Hematopoietic multipotent progenitor cell (in vitro differentiated cells): ENCODE measurements around the gene KRTAP1-3. TPM values are rescaled to one million over a fixed set of nuclear protein-coding genes. Genes with fewer than 3 reads are reported as not detected.
"Not testable (repeated sequence)": the region's sequence is repeated elsewhere in the genome, so short reads cannot be mapped to it uniquely, and the experiment has no call there.

Experiments used
- DNase-seq, 3 donors: peaks; one replicate each; pipeline ENCODE4 v3.0.0-alpha.2; 2011 to 2015; ENCODE audit warnings: low read depth in 2 of 3, low spot score in 2 of 3
- total RNA-seq: library from RNA; depleted of rRNA; stranded (reverse); fragments of >200 nt; gene quantifications from one replicate; pipeline ENCODE4 v1.2.3, GENCODE V29; 2012

The KRTAP1-3 gene
- total RNA-seq, 1 donor = not detected

DNA sequence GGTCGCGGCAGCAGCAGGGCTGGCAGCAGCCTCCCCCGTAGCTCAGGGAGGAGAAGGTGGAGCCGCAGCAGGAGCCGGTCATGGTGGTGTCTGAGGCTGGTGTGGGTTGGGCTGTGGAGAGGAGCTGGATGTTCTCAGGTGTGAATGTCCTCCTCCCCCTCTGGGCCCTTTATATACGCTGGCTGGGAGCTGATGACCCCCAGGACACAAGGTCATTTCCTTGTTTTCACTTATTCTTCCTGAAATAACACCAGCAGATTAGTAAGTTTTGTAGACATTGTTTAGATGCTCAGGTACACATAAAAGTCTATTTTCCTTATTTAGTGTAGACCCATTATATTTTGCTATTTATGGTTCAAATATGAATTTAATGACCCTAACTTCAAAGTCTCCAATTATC is 20.5 kb upstream of the KRTAP1-3 start, which contains the start of gene KRTAP2-2:
TSS of gene KRTAP2-2 (minus strand) at position 101 of the 400 bp plus-strand sequence. CDS start at position 82, 19 bp downstream.
- DNase-seq = not testable (repeated sequence)

DNA sequence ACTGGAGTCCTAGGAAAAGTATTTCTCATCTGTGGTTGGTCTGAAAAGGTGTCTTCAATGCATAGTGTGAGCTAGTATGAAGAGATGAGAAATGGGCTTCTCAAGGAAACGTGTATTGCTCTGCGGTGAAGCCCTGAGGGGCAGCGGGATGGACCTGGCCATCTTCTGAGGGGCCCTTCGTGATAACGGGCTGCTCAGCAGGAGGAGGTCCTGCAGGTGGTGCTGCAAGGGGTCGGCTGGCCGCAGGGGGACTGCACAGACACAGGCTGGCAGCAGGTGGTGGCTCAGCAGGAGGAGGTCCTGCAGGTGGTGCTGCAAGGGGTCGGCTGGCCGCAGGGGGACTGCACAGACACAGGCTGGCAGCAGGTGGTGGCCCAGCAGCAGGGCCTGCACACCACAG is 19.9 kb upstream of the KRTAP1-3 start:
- not testable (repeated sequence) for DNase-seq

DNA sequence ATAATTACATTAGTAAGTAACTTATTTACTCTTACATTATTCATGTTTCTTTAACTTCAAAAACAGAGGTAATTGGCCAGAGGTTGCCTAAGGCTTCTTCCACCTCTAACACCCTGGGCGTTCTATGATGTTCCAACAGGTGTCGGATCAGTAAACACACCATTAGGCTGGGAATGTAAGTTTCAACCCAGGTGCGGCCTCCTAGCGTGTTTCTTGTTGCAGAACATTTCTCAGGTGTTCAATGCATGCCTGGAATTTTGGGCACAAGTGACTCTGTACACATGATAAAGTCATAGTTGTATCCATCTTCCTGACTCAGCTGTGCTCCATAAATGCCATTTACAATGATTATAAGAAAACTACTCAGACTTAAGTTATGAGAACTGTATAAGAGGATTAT is 19.4 kb upstream of the KRTAP1-3 start:
- no peak for DNase-seq

DNA sequence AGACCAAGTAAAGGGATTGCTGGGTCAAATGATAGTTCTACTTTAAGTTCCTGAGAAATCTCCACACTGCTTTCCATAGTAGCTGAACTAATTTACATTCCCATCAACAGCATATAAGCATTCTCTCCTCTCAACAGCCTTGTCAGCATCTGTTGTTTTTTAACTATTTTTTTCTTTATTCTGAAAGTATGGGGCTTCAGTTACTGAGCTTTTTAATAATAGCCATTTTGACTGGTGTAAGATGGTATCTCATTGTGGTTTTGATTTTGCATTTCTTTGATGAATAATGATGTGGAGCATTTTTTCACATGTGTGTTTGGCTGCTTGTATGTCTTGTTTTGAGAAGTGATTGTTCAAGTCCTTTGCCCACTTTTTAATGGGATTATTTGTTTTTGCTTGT is 17.9 kb upstream of the KRTAP1-3 start:
- no peak for DNase-seq

DNA sequence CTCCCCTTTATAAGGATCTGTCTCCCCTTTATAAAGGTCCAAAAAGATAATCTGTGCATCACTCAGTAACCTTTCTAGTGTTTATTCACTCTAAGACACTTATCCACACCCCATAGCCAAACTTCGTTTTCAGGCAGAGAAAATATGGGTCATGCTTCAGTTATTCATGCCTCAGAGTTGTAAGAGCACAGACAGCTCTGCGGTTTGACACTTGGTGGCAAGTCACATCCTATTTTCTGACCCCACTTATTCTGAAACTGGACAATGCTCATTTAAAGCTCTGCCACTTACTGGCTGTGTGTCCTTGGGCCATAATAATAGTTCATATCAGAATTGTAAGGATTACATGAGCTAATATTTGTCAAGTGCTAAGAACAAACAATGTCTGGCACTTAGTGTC is 14.4 kb upstream of the KRTAP1-3 start:
- DNase-seq = no peak

DNA sequence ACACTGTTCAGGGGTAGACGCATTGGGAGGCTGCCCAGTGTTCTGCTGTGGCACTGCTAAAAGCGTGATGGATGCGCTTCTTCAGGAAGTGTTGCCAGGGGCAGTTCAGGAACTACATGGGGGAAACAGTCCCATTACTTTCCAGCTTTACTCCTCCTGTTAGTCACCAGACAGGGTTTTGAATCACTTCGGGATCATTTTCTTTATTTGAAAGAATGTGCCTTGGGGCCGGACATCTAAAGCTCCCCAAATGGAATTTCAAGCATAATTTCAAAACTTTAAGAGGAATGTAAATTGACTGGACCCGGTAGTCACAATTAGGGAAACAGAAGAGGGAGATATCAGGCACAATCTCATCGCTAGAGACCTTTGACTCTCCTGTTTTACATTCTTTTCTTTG is 13.8 kb upstream of the KRTAP1-3 start:
- no peak for DNase-seq

DNA sequence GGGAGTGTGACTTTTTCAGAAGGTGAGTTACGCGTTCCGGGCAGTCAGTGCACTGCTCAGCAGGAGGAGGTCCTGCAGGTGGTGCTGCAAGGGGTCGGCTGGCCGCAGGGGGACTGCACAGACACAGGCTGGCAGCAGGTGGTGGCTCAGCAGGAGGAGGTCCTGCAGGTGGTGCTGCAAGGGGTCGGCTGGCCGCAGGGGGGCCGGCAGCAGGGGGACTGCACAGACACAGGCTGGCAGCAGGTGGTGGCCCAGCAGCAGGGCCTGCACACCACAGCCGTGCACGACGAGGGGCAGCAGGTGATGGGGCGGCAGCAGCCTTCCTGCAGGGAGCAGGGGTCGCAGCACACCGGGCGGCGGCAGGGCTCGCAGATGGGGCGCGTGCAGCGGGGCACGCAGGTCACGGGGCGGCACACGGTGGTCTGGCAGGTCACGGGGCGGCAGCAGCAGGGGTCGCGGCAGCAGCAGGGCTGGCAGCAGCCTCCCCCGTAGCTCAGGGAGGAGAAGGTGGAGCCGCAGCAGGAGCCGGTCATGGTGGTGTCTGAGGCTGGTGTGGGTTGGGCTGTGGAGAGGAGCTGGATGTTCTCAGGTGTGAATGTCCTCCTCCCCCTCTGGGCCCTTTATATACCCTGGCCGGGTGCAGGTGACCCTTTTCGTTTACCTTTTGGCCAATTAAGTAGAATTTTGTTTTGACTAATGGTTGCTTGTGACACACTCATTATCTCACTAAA is 12.2 kb upstream of the KRTAP1-3 start, which contains the start of gene KRTAP2-1:
TSS of gene KRTAP2-1 (minus strand) at position 582 of the 731 bp plus-strand sequence. CDS start at position 533, 49 bp downstream.
- DNase-seq = not testable (repeated sequence)

DNA sequence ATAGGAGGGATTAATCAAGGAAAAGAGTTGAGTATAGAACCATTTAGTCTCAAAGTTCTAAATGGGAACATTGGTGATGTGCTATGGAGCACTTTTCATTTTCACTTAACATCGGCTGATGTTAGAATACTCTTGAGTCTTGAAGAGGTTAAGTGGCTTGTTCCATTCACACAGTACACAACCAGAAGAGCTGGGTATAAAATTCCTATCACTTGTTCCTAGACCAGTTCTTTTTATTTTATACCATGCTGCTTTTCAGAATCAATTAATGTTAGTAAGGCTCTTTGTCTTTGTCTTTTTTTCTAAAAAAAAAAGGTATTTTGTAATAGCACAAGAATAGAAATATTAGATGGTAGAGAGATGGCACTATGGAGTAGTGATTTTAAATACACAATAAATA is 8.3 kb upstream of the KRTAP1-3 start:
- DNase-seq = no peak

DNA sequence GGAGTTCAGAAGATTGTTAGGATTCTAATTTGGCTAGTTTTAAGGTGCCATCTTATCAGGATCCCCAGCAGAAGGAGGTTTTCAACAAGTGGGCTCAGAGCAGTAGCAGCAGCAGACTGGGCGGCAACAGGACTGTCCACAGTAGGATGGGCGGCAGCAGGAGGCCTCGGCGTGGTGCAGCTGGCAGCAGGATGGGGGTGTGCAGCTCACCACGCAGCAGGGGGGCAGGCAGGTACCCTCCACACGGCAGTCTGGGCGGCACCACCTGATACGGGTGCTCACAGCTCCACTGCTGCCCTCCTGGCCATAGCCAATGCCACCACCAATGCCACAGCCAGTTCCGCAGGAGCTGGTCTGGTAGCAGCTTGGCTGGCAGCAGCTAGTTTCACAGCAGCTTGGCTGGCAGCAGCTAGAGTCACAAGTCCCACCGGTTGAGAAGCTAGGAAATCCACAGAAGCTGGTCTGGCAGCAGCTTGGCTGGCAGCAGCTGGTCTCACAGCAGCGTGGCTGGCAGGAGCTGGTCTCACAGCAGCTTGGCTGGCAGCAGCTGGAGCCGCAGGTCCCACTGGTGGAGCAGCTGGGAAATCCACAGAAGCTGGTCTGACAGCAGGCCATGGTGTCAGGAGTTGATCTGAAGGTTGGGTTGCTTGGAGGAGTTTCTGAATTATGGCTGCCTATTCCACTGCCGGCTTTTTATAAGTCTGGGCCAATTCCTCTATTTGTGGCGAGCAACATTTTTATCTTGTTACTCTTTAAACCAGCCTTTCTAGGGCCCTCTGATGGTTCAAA is 6.3 kb upstream of the KRTAP1-3 start, which contains the start of gene KRTAP1-1:
TSS of gene KRTAP1-1 (minus strand) at position 668 of the 789 bp plus-strand sequence. CDS start at position 615, 53 bp downstream.
- DNase-seq = not testable (repeated sequence)

DNA sequence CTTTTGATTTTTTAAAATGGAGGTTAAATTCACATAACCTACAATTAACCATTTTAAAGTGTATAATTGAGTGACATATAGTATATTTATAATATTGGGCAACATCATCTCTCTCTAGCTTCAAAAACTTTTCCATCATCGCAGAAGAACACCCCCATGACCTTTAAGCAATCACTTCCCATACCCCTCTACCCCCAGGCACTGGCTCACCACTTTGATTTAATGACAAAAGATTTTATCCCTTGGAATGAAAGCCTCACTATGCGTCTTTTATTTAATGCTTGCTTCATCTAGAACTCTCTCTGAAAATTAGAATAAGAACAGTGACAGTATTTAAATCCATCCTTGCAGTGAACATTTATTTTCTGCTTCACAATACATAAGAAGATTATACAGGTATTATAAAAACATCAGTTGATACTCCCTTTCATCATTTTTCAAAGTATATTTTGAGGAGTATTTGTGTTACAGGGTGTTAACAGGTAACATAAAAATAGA is 3.2 kb upstream of the KRTAP1-3 start:
- DNase-seq = no peak

DNA sequence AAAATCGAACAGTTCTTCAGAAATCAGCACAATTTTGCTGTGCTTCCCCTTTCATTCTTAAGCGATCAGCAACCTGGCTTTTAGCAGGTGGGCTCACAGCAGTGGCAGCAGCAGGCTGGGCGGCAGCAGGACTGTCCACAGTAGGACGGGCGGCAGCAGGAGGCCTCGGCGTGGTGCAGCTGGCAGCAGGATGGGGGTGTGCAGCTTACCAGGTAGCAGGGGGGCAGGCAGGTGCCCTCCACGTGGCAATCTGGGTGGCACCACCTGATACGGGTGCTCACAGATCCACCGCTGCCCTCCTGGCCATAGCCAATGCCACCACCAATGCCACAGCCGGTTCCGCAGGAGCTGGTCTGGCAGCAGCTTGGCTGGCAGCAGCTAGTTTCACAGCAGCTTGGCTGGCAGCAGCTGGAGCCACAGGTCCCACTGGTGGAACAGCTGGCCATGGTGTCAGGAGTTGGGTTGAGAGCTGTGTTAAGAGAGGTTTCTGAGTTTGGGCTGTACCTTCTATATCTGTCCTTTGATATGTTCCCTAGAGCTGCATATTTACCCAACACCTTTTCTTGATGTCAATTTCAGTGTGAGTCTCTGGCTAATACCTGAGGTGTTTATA is 4.9 kb downstream of the KRTAP1-3 start, which contains the start of gene KRTAP1-4:
TSS of gene KRTAP1-4 (minus strand) at position 563 of the 613 bp plus-strand sequence. CDS start at position 446, 117 bp downstream.
- no peak for DNase-seq

DNA sequence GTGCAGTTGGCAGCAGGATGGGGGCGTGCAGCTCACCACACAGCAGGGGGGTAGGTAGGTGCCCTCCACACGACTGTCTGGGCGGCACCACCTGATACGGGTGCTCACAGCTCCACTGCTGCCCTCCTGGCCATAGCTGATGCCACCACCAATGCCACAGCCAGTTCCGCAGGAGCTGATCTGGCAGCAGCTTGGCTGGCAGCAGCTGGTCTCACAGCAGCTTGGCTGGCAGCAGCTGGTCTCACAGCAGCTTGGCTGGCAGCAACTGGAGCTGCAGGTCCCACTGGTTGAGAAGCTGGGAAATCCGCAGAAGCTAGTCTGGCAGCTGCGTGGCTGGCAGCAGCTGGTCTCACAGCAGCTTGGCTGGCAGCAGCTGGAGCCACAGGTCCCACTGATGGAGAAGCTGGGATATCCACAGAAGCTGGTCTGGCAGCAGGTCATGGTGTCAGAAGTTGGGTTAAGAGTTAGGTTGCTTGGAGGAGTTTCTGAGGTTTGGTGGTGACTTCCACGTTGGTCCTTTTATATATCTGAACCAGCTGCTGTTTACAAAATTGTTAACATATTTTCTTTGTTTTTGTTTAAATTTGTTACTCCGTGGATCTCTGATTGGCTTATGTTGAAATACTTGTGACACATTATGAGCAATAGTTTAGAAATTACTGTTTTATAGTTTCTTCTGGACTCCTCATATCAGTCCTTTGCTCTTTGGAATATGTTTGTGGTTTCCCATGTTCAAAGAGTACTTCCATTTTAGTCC is 7.8 kb downstream of the KRTAP1-3 start, which contains the start of gene KRTAP1-5:
TSS of gene KRTAP1-5 (minus strand) at position 494 of the 757 bp plus-strand sequence. CDS start at position 441, 53 bp downstream.
- no peak for DNase-seq

DNA sequence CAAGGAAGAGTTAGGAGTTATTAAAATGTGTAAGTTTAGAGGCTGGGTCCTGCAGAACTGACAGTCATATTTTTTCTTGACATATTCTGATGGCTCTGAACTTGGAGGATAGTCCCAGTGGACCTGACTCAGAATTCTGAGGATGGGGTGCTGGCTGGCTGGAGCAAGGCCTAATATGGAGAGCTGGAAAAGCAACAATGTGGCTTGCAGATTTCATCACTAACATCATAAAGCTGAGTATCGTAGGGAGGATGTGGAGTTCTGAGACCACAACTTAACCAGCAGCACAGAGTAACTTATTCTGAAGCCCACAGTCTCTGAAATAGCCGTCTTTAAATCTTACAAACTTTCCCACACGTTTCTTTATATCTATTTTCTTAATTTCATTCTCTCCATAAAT is 10.0 kb downstream of the KRTAP1-3 start:
- DNase-seq = no peak

DNA sequence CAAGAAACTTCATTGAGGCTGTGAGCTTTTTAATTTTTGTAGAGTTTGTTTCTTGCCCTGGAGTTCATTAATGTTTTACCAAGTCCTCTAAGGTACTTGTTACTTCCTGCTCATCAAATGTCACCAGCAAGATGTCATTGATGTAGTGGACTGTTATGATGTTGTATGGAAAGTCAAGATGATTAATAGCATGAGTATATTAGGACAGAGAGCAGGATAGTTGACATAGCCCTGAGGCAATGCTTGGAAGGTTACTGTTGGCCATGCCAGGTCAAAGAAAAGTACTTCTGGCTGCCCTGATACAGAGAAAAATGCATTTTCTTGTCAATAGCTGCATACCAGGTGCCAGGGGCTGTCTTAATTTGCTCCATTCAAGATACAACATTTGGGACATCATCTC is 14.3 kb downstream of the KRTAP1-3 start:
- DNase-seq = no peak

DNA sequence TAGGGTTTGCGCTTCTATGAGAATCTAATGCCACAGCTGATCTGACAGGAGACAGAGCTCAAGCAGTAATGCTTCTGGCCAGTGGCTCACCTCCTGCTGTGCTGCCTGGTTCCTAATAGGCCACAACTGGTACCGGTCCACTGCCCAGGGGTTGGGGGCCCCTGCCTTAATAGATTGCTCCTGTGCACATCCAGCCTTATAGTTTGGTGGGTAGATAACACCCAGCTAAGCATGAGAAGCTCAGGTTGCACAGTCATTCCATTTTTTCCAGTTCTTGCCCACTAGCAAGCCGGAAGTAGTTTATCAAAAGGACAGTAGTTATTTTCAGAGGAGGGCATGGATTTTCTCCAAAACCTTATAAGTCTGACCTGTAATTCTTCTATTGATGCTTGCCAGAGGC is 15.3 kb downstream of the KRTAP1-3 start:
- no peak for DNase-seq

DNA sequence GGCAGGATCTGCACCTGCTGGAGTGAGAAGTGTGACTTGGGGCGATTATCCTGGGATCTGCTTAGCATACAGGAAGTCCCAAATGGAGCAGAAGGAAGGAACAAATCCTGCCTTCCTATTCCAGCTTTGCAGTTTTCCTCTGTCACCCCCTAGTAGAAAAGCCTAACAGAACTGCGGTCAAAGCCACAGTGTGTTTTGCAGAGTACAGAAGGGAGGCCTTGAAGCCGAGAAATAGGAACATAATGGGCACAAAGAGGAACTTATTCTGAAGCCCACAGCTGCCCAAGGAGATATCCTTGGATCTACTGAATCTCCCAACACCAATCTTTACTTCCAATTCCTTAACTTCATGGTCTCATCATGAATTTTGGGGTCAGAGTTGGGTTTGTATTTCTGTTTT is 16.1 kb downstream of the KRTAP1-3 start:
- DNase-seq = peak in 2 of 3 donors; percentile 3 to 44

DNA sequence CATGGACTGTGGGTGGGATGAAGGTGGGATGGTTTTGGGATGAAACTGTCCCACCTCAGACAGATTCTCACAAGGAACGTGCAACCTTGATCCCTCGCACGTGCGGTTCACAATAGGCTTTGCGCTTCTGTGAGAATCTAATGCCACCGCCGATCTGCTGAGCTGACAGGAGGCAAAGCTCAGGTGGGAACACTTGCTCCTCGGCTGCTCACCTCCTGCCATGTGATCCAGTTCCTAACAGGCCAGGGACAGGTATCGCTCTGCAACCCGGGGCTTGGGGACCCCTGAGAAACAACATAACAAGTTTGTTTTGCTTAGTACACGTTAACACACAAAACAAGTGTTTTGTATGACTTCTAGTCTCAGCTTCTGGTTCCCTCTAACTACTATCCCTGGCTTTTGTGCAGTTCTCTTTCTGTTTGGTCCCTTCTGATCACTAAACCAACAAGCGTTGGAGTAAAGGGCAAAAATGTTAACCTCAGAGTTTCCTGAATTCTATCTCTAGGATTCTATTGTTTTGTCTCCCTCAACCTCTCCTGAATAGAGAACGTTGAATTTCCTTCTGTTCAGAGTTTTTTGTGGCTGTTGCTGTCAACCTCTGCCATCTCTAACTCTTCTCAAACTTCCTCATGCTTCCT is 18.0 kb downstream of the KRTAP1-3 start:
- DNase-seq = no peak

DNA sequence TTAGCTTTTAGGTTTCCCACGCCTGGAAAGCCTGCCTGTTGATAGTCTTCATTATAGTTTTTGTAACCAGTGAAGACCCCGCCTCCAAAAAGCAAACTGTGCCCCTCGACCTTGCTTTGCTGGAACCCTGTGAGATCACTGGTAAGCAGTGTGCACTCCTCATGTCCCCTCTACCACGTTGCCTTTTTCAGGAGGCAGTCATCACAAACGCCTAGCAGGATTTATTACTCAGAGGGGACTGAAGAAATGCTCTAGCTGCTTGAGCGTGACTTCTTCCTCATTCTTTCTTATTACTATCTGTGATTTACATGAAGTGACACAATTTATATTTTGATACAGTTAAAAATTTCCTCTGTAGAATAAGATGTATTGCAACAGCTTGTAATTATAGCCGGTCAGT is 19.2 kb downstream of the KRTAP1-3 start:
- no peak for DNase-seq

DNA sequence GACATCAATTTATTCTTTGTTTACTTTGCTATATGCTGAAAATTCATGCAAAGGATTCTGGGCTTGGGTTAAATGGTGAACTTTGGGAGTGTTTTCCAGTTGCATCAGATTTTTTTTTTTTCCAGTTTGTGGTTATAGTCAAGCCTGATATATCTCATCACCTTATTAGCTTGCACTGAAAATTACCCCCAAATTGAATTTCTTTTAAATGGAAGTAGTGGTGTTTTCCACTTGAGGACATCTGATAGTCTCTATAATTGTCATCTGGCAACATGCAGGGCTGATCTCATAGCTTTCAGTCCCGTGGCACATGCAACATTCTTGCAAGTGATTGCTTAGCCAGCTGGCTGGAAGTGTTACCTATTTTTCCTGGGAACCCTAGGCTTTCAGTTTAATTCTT is 21.1 kb downstream of the KRTAP1-3 start:
- no peak for DNase-seq

DNA sequence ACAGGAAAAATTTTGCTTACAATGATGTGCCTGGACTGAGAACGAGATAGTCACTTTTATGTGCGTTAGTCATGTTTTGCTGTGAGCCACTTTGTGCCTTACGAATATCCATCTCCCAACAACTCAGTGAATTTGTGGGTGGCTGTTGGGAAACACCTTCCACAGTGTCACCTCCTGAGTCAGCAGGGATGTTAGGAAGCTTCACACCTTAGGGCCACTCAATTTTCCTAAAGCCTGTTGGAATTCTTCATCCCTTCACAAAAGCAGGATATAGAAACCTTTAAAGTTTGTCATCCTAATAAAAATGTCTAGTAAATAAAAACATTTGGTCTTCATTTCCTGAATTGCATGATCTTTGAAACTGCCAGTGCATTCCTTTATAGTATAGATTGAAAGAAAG is 21.5 kb downstream of the KRTAP1-3 start:
- no peak for DNase-seq
